Measurements from ENCODE around the gene SUCLG2.

DNA sequence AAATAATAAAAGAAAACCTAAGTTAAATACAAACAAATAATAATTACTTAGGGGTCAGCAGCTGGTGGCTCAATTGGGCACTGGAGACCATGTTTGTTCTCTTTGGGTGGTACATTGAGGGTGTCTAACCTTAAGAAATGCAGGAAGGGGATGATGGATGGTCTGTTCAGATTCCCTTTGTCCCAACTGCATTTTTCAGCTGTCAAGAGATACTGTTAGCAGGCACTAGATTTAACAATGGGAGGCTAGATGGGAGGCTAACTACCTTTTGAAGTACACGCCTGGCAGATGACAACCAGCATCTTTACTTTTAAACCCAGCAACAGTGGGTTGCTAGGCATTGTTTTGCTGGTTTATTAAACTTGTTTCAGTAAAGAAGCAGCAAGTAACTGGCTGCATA lies 222.5 kb downstream of the SUCLG2 start:
- TF ChIP-seq, protein P1, sequence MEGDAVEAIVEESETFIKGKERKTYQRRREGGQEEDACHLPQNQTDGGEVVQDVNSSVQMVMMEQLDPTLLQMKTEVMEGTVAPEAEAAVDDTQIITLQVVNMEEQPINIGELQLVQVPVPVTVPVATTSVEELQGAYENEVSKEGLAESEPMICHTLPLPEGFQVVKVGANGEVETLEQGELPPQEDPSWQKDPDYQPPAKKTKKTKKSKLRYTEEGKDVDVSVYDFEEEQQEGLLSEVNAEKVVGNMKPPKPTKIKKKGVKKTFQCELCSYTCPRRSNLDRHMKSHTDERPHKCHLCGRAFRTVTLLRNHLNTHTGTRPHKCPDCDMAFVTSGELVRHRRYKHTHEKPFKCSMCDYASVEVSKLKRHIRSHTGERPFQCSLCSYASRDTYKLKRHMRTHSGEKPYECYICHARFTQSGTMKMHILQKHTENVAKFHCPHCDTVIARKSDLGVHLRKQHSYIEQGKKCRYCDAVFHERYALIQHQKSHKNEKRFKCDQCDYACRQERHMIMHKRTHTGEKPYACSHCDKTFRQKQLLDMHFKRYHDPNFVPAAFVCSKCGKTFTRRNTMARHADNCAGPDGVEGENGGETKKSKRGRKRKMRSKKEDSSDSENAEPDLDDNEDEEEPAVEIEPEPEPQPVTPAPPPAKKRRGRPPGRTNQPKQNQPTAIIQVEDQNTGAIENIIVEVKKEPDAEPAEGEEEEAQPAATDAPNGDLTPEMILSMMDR (IDR thresholded peaks at IDR 0.05; ENCODE audit: insufficient read depth, low read length) = no peak
- TF ChIP-seq POLR2AphosphoS5 (IDR thresholded peaks at IDR 0.05; ENCODE audit: low read depth) = no peak

Measured in HL-60 (cell line).